BLaER1 (cell line): ENCODE data around the gene TMEM154.
A peak's percentile ranks its signal among the peaks of the same experiment; 100 is the strongest.
"Not testable (repeated sequence)": the region's sequence is repeated elsewhere in the genome, so short reads cannot be mapped to it uniquely, and the experiment has no call there.

Experiments used
- H3K27ac ChIP-seq: shearing (Covaris generic); formaldehyde crosslinking; 2 replicates; pipeline ENCODE4 v1.8.1; 2022
- H3K27me3 ChIP-seq: shearing (Covaris generic); formaldehyde crosslinking; 2 replicates; pipeline ENCODE4 v1.8.1; 2022
- H3K36me3 ChIP-seq: shearing (Covaris generic); formaldehyde crosslinking; 2 replicates; pipeline ENCODE4 v1.8.1; 2022
- H3K4me1 ChIP-seq: shearing (Covaris generic); formaldehyde crosslinking; 2 replicates; pipeline ENCODE4 v1.8.1; 2022
- H3K4me2 ChIP-seq: shearing (Covaris generic); formaldehyde crosslinking; 2 replicates; pipeline ENCODE4 v1.8.1; 2022
- H3K4me3 ChIP-seq: shearing (Covaris generic); formaldehyde crosslinking; 2 replicates; pipeline ENCODE4 v1.8.1; 2022
- H3K9ac ChIP-seq: shearing (Covaris generic); formaldehyde crosslinking; 2 replicates; pipeline ENCODE4 v1.8.1; 2022
- H3K9me3 ChIP-seq: shearing (Covaris generic); formaldehyde crosslinking; 2 replicates; pipeline ENCODE4 v1.8.1; 2022
- H4K20me1 ChIP-seq: shearing (Covaris generic); formaldehyde crosslinking; 2 replicates; pipeline ENCODE4 v1.8.1; 2022
- Cebpa-rat ChIP-seq: shearing (Covaris generic); IDR thresholded peaks from 2 replicates; pipeline ENCODE4 v1.8.1; 2022

The TMEM154 gene

DNA sequence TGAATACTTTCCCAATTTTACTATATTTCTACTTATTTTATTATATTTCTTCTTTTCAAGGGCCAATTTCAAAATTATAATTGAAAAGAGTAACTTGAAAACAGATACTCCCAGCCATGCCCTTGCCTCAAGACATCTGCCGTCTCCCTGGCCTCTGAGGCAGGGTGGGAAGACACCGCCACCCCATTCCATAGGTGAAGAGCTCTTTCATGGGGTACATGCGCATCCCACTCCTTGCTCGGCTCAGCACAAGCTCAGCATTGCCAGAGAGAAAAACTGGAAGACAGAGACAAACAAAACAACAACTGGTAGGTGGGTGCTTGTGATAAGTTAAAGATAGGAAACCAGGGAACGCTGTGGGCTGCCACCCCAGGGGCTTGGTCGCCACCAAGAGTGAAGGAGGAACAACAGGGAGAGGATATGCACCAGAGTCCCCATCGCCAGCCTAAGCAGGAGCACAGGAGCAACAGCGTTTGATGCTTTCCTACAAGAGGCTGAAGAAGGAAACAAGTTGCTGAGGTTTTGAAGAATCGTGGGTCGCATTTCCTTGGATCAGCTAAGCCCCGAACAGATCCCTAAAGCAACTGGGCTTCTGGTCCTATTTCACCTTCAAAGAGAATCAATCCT lies 11.3 kb downstream of the TMEM154 start:
- no peak overlapping the region for H3K27ac ChIP-seq
- TF ChIP-seq Cebpa-rat, result no peak
- no peaks in the 10 kb centered on the region for H3K27me3 ChIP-seq
- H3K4me1 ChIP-seq, result peaks cover under 1% of the 10 kb centered on the region
- no peak overlapping the region for H3K4me3 ChIP-seq
- H4K20me1 ChIP-seq, result no peaks in the 10 kb centered on the region
- no peak overlapping the region for H3K9ac ChIP-seq
- no peaks in the 10 kb centered on the region for H3K36me3 ChIP-seq
- H3K4me2 ChIP-seq, result no peak overlapping the region
- H3K9me3 ChIP-seq, result no peaks in the 10 kb centered on the region

- Histone ChIP-seq H3K27me3 (no peaks in the 10 kb centered on the region), H3K4me1 (peaks cover 7% of the 10 kb centered on the region), H3K9me3 (no peaks in the 10 kb centered on the region), H3K36me3 (no peaks in the 10 kb centered on the region), H4K20me1 (no peaks in the 10 kb centered on the region), H3K27ac (no peak overlapping the region), H3K4me2 (no peak overlapping the region), H3K4me3 (no peak overlapping the region), H3K9ac (no peak overlapping the region)
- TF ChIP-seq Cebpa-rat, result no peak
These were observed 12.0 kb downstream of the TMEM154 start for GRCh38 chr4:152667781-152668180.

- Histone ChIP-seq H3K4me1 (peaks cover 12% of the 10 kb centered on the region), H3K36me3 (no peaks in the 10 kb centered on the region)
These were observed 12.9 kb downstream of the TMEM154 start for GRCh38 chr4:152666946-152667345.

GRCh38 chr4:152665691-152666395 lies 14.0 kb downstream of the TMEM154 start:
- H3K4me2 ChIP-seq, result no peak overlapping the region
- no peak overlapping the region for H3K9ac ChIP-seq
- H3K4me1 ChIP-seq, result peaks cover 12% of the 10 kb centered on the region
- no peaks in the 10 kb centered on the region for H4K20me1 ChIP-seq
- no peaks in the 10 kb centered on the region for H3K9me3 ChIP-seq
- no peaks in the 10 kb centered on the region for H3K36me3 ChIP-seq
- no peak for TF ChIP-seq Cebpa-rat
- H3K27me3 ChIP-seq, result no peaks in the 10 kb centered on the region
- H3K27ac ChIP-seq, result no peak overlapping the region
- no peak overlapping the region for H3K4me3 ChIP-seq

More at GRCh38 chr4:152666946-152667345, 12.9 kb downstream of the TMEM154 start:
- Histone ChIP-seq H3K4me2 (no peak overlapping the region), H3K9me3 (no peaks in the 10 kb centered on the region), H4K20me1 (no peaks in the 10 kb centered on the region), H3K27ac (no peak overlapping the region), H3K27me3 (no peaks in the 10 kb centered on the region), H3K9ac (no peak overlapping the region), H3K4me3 (no peak overlapping the region)
- no peak for TF ChIP-seq Cebpa-rat

DNA sequence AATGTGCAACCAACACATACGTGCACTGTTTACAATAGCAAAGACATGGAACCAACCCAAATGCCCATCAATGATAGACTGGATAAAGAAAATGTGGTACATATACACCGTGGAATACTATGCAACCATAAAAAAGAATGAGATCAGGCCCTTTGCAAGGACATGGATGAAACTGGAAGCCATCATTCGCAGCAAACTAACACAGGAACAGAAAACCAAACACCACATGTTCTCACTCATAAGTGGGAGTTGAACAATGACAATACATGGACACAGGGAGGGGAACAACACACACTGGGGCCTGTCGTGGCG lies 15.8 kb downstream of the TMEM154 start:
- H3K4me2 ChIP-seq, H3K36me3 ChIP-seq, H3K27ac ChIP-seq, H3K27me3 ChIP-seq, H3K4me3 ChIP-seq, H3K9me3 ChIP-seq, H3K9ac ChIP-seq, H4K20me1 ChIP-seq: not testable (repeated sequence)
- peaks cover 18% of the 10 kb centered on the region for H3K4me1 ChIP-seq

GRCh38 chr4:152663203-152664066 lies 16.4 kb downstream of the TMEM154 start:
- H3K27ac ChIP-seq, result no peak overlapping the region
- no peak overlapping the region for H3K4me3 ChIP-seq
- no peaks in the 10 kb centered on the region for H3K27me3 ChIP-seq
- peaks cover 18% of the 10 kb centered on the region for H3K4me1 ChIP-seq
- H3K9ac ChIP-seq, result no peak overlapping the region
- no peaks in the 10 kb centered on the region for H3K36me3 ChIP-seq
- peaks cover 8% of the 10 kb centered on the region for H3K9me3 ChIP-seq
- TF ChIP-seq Cebpa-rat, result no peak
- peak overlapping the region; percentile 41 for H3K4me2 ChIP-seq
- H4K20me1 ChIP-seq, result no peaks in the 10 kb centered on the region

DNA sequence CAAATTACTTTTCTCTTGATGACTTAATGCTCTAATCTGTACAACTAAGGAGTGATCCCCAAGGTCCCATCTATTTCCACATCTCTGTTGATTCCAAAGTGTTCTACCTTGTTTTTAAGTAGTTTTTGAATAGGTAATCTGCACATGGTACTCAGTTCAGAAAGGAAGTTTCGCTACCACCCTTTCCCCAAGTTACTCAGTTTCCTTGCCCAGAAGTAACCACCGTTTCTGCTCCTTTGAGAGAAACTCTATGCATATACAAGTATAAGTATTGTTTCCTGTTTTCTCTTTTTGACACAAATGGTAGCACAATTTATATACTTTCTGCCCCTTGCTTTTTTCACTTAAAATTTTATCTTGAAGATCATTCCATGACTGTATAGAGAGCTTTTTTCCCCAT lies 18.1 kb downstream of the TMEM154 start:
- Histone ChIP-seq H3K27me3 (no peaks in the 10 kb centered on the region), H3K9ac (no peak overlapping the region), H3K27ac (no peak overlapping the region), H3K4me2 (no peak overlapping the region), H4K20me1 (no peaks in the 10 kb centered on the region), H3K36me3 (no peaks in the 10 kb centered on the region), H3K4me3 (no peak overlapping the region), H3K4me1 (peaks cover 18% of the 10 kb centered on the region), H3K9me3 (peaks cover 26% of the 10 kb centered on the region)
- TF ChIP-seq Cebpa-rat, result no peak

DNA sequence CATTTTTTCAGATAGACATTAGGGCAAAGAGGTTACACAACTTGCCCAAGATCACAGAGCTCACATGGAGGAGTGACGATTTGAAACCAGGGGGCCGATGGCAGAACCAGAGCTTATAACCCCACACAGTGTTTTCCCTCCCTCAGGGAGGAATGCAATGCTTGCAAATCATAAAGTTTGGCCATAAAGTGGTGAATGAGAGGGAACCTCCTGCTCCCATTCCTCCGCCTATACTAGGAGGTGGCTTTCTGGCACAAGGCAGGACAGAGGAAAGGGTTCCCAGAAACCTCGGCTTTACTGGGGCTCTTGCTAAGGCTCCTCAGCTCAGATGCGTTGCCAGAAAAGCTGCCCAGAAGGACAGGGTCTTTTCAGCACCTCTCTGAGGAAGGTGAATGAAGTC lies 19.3 kb downstream of the TMEM154 start:
- peaks cover 37% of the 10 kb centered on the region for H3K9me3 ChIP-seq
- H3K4me1 ChIP-seq, result peaks cover 18% of the 10 kb centered on the region
- H3K9ac ChIP-seq, result no peak overlapping the region
- no peak overlapping the region for H3K27ac ChIP-seq
- H3K36me3 ChIP-seq, result no peaks in the 10 kb centered on the region
- no peak overlapping the region for H3K4me3 ChIP-seq
- no peak overlapping the region for H3K4me2 ChIP-seq
- H4K20me1 ChIP-seq, result no peaks in the 10 kb centered on the region
- H3K27me3 ChIP-seq, result no peaks in the 10 kb centered on the region
- TF ChIP-seq Cebpa-rat, result no peak

DNA sequence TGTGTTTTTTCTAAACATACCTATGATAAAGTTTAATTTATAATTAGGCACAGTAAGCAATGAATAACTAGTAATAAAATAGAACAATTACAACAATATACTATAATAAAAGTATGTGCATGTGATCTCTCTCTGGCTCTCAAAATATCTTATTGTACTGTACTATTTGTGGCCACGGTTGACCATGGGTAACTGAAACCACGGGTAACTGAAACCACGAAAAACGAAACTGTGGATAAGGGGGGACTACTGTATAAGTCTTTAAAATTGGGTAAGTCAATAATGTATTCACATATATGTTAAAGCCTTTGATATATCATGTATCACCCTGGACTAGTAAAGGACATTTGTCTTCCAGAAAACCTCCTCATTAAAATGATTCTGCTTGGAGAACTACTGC lies 20.0 kb downstream of the TMEM154 start:
- TF ChIP-seq Cebpa-rat, result no peak
- Histone ChIP-seq H3K9me3 (peaks cover 42% of the 10 kb centered on the region), H3K4me2 (peak overlapping the region; percentile 7), H3K27me3 (no peaks in the 10 kb centered on the region), H3K27ac (no peak overlapping the region), H3K9ac (no peak overlapping the region), H4K20me1 (no peaks in the 10 kb centered on the region), H3K4me1 (peaks cover 18% of the 10 kb centered on the region), H3K4me3 (no peak overlapping the region), H3K36me3 (no peaks in the 10 kb centered on the region)

- Histone ChIP-seq H3K4me3 (no peak overlapping the region), H3K27ac (no peak overlapping the region), H3K9me3 (peaks cover 42% of the 10 kb centered on the region), H3K36me3 (no peaks in the 10 kb centered on the region), H3K27me3 (no peaks in the 10 kb centered on the region), H3K4me2 (no peak overlapping the region), H3K9ac (no peak overlapping the region), H3K4me1 (peaks cover 10% of the 10 kb centered on the region), H4K20me1 (no peaks in the 10 kb centered on the region)
- TF ChIP-seq Cebpa-rat, result no peak
These were observed 22.1 kb downstream of the TMEM154 start for GRCh38 chr4:152657657-152658056.
